Measurements from ENCODE around the gene CCL5. TPM values are rescaled to one million over a fixed set of nuclear protein-coding genes. Genes with fewer than 3 reads are reported as not detected.
A peak's percentile ranks its signal among the peaks of the same experiment; 100 is the strongest.

CCL5 gene
- total RNA-seq, 2 experiments from 2014 or later = 33.1 to 50.4 TPM

GRCh38 chr17:35842239-35842638 is 37.9 kb downstream of the CCL5 start:
- no peak for ATAC-seq

GRCh38 chr17:35841505-35841904 is 38.7 kb downstream of the CCL5 start:
- no peaks in the 10 kb centered on the region for H3K27me3 Mint-ChIP-seq
- ATAC-seq (peak; percentile 42), DNase-seq (no peak)
- peaks cover 52% of the 10 kb centered on the region for H3K36me3 Mint-ChIP-seq (ENCODE audit: low read depth)
- ChIA-PET CTCF (interaction anchor here (0.5 to 1.3 kb wide), 6 partner anchors 8 to 202 kb away, joined by 3 to 7 read pairs (median 4); no protein-coding TSS in a partner anchor), POLR2A (interaction anchor here (0.6 to 0.7 kb wide), 2 partner anchors 34 to 233 kb away, joined by 4 to 13 read pairs; no protein-coding TSS in a partner anchor)
- no peak overlapping the region for H3K27ac Mint-ChIP-seq
- no peak overlapping the region for H3K4me3 Mint-ChIP-seq
- intact Hi-C loops (cut with DNase I, micrococcal nuclease) = no loop called here
- peaks cover 5% of the 10 kb centered on the region for H3K4me1 Mint-ChIP-seq
- H3K9me3 Mint-ChIP-seq (ENCODE audit: low read depth) = no peaks in the 10 kb centered on the region

More at GRCh38 chr17:35842239-35842638, 37.9 kb downstream of the CCL5 start:
- Mint-ChIP-seq H3K27ac (peak overlapping the region; percentile 34), H3K36me3 (ENCODE audit: low read depth) (peaks cover 48% of the 10 kb centered on the region), H3K4me3 (no peak overlapping the region), H3K4me1 (peaks cover 6% of the 10 kb centered on the region), H3K9me3 (ENCODE audit: low read depth) (no peaks in the 10 kb centered on the region), H3K27me3 (no peaks in the 10 kb centered on the region)
- intact Hi-C loops (cut with DNase I, micrococcal nuclease) = no loop called here
- ChIA-PET CTCF (interaction anchor here (0.6 to 1.3 kb wide), 5 partner anchors 9 to 203 kb away, joined by 3 to 5 read pairs (median 3); no protein-coding TSS in a partner anchor), POLR2A (interaction anchor here (0.6 kb wide), 1 partner anchor 67 kb away, joined by 3 read pairs; no protein-coding TSS in a partner anchor)
- DNase-seq = no peak

- peaks cover 54% of the 10 kb centered on the region for H3K36me3 Mint-ChIP-seq (ENCODE audit: low read depth)
- H3K27ac Mint-ChIP-seq = no peak overlapping the region
- no peaks in the 10 kb centered on the region for H3K27me3 Mint-ChIP-seq
- H3K4me3 Mint-ChIP-seq = no peak overlapping the region
- DNase-seq (no peak), ATAC-seq (no peak)
- H3K9me3 Mint-ChIP-seq (ENCODE audit: low read depth) = no peaks in the 10 kb centered on the region
- H3K4me1 Mint-ChIP-seq = peaks cover 2% of the 10 kb centered on the region
- ChIA-PET POLR2A (interaction anchor here (0.6 to 0.7 kb wide), 2 partner anchors 34 to 234 kb away, joined by 4 to 13 read pairs; no protein-coding TSS in a partner anchor), CTCF (interaction anchor here (0.5 to 1.3 kb wide), 5 partner anchors 8 to 81 kb away, joined by 3 to 7 read pairs (median 3); no protein-coding TSS in a partner anchor)
- intact Hi-C loops (cut with DNase I, micrococcal nuclease) = no loop called here
These were observed 39.1 kb downstream of the CCL5 start for GRCh38 chr17:35841101-35841500.

- peaks cover 8% of the 10 kb centered on the region for H3K4me1 Mint-ChIP-seq
- ChIA-PET POLR2A (no interaction called here), CTCF (interaction anchor here (1.9 kb wide), 1 partner anchor 10 kb away, joined by 7 read pairs; no protein-coding TSS in a partner anchor)
- no peak overlapping the region for H3K27ac Mint-ChIP-seq
- intact Hi-C loops (cut with DNase I, micrococcal nuclease) = no loop called here
- peaks cover 64% of the 10 kb centered on the region for H3K36me3 Mint-ChIP-seq (ENCODE audit: low read depth)
- ATAC-seq = no peak
- no peak for DNase-seq
- no peaks in the 10 kb centered on the region for H3K9me3 Mint-ChIP-seq (ENCODE audit: low read depth)
- no peak overlapping the region for H3K4me3 Mint-ChIP-seq
- H3K27me3 Mint-ChIP-seq = no peaks in the 10 kb centered on the region
These were observed 55.0 kb downstream of the CCL5 start for GRCh38 chr17:35825206-35825605.

Other genes with a start within 250 kb of the CCL5 start
- gene RASL10B, start 148.7 kb downstream of the CCL5 start, total RNA-seq = 1 to 10 TPM; 2.7 to 4.0 TPM
- under 1 TPM in 1 of 2 experiments, not detected in 1; 0.07 TPM for gene GAS2L2, start 127.1 kb downstream of the CCL5 start, total RNA-seq
- not detected for gene C17orf50, start 119.5 kb downstream of the CCL5 start, total RNA-seq
- gene MMP28, start 84.7 kb downstream of the CCL5 start, total RNA-seq = under 1 TPM in 1 of 2 experiments, not detected in 1; 0.09 TPM
- 100 to 1,000 TPM; 316 to 330 TPM for gene TAF15, start 70.9 kb downstream of the CCL5 start, total RNA-seq
- gene HEATR9, start 11.5 kb downstream of the CCL5 start, total RNA-seq = under 1 TPM in 1 of 2 experiments, not detected in 1; 0.18 TPM
- gene RDM1, start 50.4 kb upstream of the CCL5 start, total RNA-seq = 1 to 10 TPM; 4.4 to 6.5 TPM
- gene LYZL6, start 63.4 kb upstream of the CCL5 start, total RNA-seq = not detected
- not detected for gene CCL16, start 101.1 kb upstream of the CCL5 start, total RNA-seq
- not detected for gene CCL14, start 106.4 kb upstream of the CCL5 start, total RNA-seq
- gene CCL15, start 121.2 kb upstream of the CCL5 start, total RNA-seq = not detected
- gene CCL23, start 137.6 kb upstream of the CCL5 start, total RNA-seq = not detected
- gene CCL18, start 183.9 kb upstream of the CCL5 start, total RNA-seq = not detected
- 100 to 1,000 TPM; 287 to 296 TPM for gene CCL3, start 209.8 kb upstream of the CCL5 start, total RNA-seq
- gene CCL4, start 223.5 kb upstream of the CCL5 start, total RNA-seq = 100 to 1,000 TPM; 290 to 311 TPM

All from activated CD4-positive, alpha-beta T cell treated with anti-CD3 and anti-CD28 coated beads for 36 hours (primary cell).